OCI-LY1 (cell line): ENCODE results near the gene DCBLD2.

ENCODE experiments used
- H2AFZ ChIP-seq: fragments of 200-600 bp; sonication (generic), shearing (Covaris generic); 2 replicates; pipeline ENCODE4 v1.6.0; 2014; ENCODE audit warnings: antibody characterized with exemption, mild to moderate bottlenecking, low read length
- H3F3A ChIP-seq: fragments of 200-600 bp; sonication (generic), shearing (Covaris generic); 2 replicates; pipeline ENCODE4 v1.6.0; 2014; ENCODE audit warnings: mild to moderate bottlenecking, antibody characterized with exemption, low read length, moderate library complexity; ENCODE audit not compliant: insufficient read depth
- H3K27ac ChIP-seq: fragments of 200-600 bp; sonication (generic); 2 replicates; pipeline ENCODE4 v1.5.1; 2014; ENCODE audit warnings: low read length, mixed run types, mild to moderate bottlenecking, low read depth; ENCODE audit not compliant: poor library complexity, severe bottlenecking
- H3K27me3 ChIP-seq: fragments of 200-600 bp; sonication (generic); 2 replicates; pipeline ENCODE4 v1.6.0; 2014; ENCODE audit warnings: antibody characterized with exemption, mild to moderate bottlenecking, low read length, moderate library complexity; ENCODE audit not compliant: insufficient read depth
- H3K36me3 ChIP-seq: fragments of 200-600 bp; sonication (generic); 2 replicates; pipeline ENCODE4 v1.6.1; 2014; ENCODE audit warnings: mild to moderate bottlenecking, antibody characterized with exemption, low read length, moderate library complexity, mixed read lengths; ENCODE audit not compliant: insufficient read depth
- H3K4me1 ChIP-seq: fragments of 200-600 bp; sonication (generic); 2 replicates; pipeline ENCODE4 v1.5.1; 2014; ENCODE audit warnings: mild to moderate bottlenecking, low read length, moderate library complexity; ENCODE audit not compliant: insufficient read depth, severe bottlenecking
- H3K4me2 ChIP-seq: fragments of 200-600 bp; sonication (generic), shearing (Covaris generic); 2 replicates; pipeline ENCODE4 v1.6.1; 2014; ENCODE audit warnings: low read length
- H3K4me3 ChIP-seq: fragments of 200-600 bp; sonication (generic); 2 replicates; pipeline ENCODE4 v1.5.1; 2014; ENCODE audit warnings: low read length, low read depth, mild to moderate bottlenecking, mixed read lengths; ENCODE audit not compliant: poor library complexity, severe bottlenecking
- H3K79me2 ChIP-seq: fragments of 200-600 bp; shearing (Covaris generic); 2 replicates; pipeline ENCODE4 v1.6.1; 2016; ENCODE audit warnings: mixed run types, low read length, mixed read lengths; ENCODE audit not compliant: insufficient read depth
- H3K9ac ChIP-seq: fragments of 200-600 bp; sonication (generic), shearing (Covaris generic); 2 replicates; pipeline ENCODE4 v1.6.1; 2014; ENCODE audit warnings: mild to moderate bottlenecking, low read length, mixed read lengths
- H3K9me2 ChIP-seq: fragments of 200-600 bp; sonication (generic), shearing (Covaris generic); 2 replicates; pipeline ENCODE4 v1.6.1; 2014; ENCODE audit warnings: low read depth, mild to moderate bottlenecking, low read length, mixed read lengths
- H3K9me3 ChIP-seq: fragments of 200-600 bp; shearing (Covaris generic); 2 replicates; pipeline ENCODE4 v1.6.1; 2014; ENCODE audit warnings: low read length, mixed read lengths
- H4K20me1 ChIP-seq: fragments of 200-600 bp; sonication (generic), shearing (Covaris generic); 2 replicates; pipeline ENCODE4 v1.6.0; 2016; ENCODE audit warnings: mild to moderate bottlenecking, low read length; ENCODE audit not compliant: insufficient read depth
- CTCF ChIP-seq: fragments of 200-600 bp; sonication (generic), shearing (Covaris generic); IDR thresholded peaks from 2 replicates; pipeline ENCODE4 v1.5.1; 2017; ENCODE audit warnings: mild to moderate bottlenecking, antibody characterized with exemption, low read length, moderate library complexity, mixed read lengths
- EZH2 ChIP-seq: fragments of 200-600 bp; sonication (generic), shearing (Covaris generic); IDR thresholded peaks from 2 replicates; pipeline ENCODE4 v1.8.0; 2017; ENCODE audit warnings: borderline replicate concordance, mixed run types, mild to moderate bottlenecking, antibody characterized with exemption, low read length, moderate library complexity, mixed read lengths

The DCBLD2 gene

GRCh38 chr3:98829246-98829832 is 72.2 kb downstream of the DCBLD2 start:
- Histone ChIP-seq H3K9ac (no peak overlapping the region), H4K20me1 (no peaks in the 10 kb centered on the region), H3F3A (no peaks in the 10 kb centered on the region), H3K27ac (no peak overlapping the region), H3K27me3 (no peaks in the 10 kb centered on the region), H3K4me2 (no peak overlapping the region), H2AFZ (no peak overlapping the region), H3K9me2 (no peaks in the 10 kb centered on the region), H3K79me2 (no peaks in the 10 kb centered on the region), H3K4me3 (no peak overlapping the region), H3K4me1 (no peaks in the 10 kb centered on the region), H3K36me3 (no peaks in the 10 kb centered on the region), H3K9me3 (no peaks in the 10 kb centered on the region)
- TF ChIP-seq CTCF = no peak
- TF ChIP-seq EZH2 = no peak

GRCh38 chr3:98827221-98827920 is 74.1 kb downstream of the DCBLD2 start:
- Histone ChIP-seq H3K4me2 (no peak overlapping the region), H3K9me2 (no peaks in the 10 kb centered on the region), H3K27ac (no peak overlapping the region), H3K4me1 (no peaks in the 10 kb centered on the region), H3K9me3 (no peaks in the 10 kb centered on the region), H3F3A (no peaks in the 10 kb centered on the region), H2AFZ (no peak overlapping the region), H3K79me2 (no peaks in the 10 kb centered on the region), H3K4me3 (no peak overlapping the region), H3K27me3 (no peaks in the 10 kb centered on the region), H3K36me3 (no peaks in the 10 kb centered on the region), H4K20me1 (no peaks in the 10 kb centered on the region), H3K9ac (no peak overlapping the region)
- no peak for TF ChIP-seq EZH2
- TF ChIP-seq CTCF = no peak

- Histone ChIP-seq H3K27me3 (no peaks in the 10 kb centered on the region), H3K27ac (no peak overlapping the region), H3K9me3 (no peaks in the 10 kb centered on the region), H3K4me2 (no peak overlapping the region), H4K20me1 (no peaks in the 10 kb centered on the region), H3F3A (no peaks in the 10 kb centered on the region), H3K9me2 (no peaks in the 10 kb centered on the region), H3K4me3 (no peak overlapping the region), H2AFZ (no peak overlapping the region), H3K79me2 (no peaks in the 10 kb centered on the region), H3K36me3 (no peaks in the 10 kb centered on the region), H3K4me1 (no peaks in the 10 kb centered on the region), H3K9ac (no peak overlapping the region)
- TF ChIP-seq CTCF = no peak
These were observed 75.4 kb downstream of the DCBLD2 start for GRCh38 chr3:98826126-98826525.
